HTR-8/SVneo (cell line): ENCODE results near the gene TMEM87B.
A peak's percentile ranks its signal among the peaks of the same experiment; 100 is the strongest.
"Not testable (repeated sequence)": the region's sequence is repeated elsewhere in the genome, so short reads cannot be mapped to it uniquely, and the experiment has no call there.

Source experiments
- DNase-seq: peaks from one replicate; pipeline ENCODE4 v3.0.0; 2011; ENCODE audit warnings: low spot score, mixed read lengths; ENCODE audit not compliant: insufficient read length
- FAIRE-seq: peaks from 2 replicates; lab custom pipeline; 2011; peaks lifted over from hg19 to GRCh38; lab: Jason Lieb, UNC

TMEM87B gene

GRCh38 chr2:112062894-112063293, 7.8 kb downstream of the TMEM87B start:
- FAIRE-seq (no peak), DNase-seq (no peak)

- FAIRE-seq (no peak), DNase-seq (no peak)
Observed at GRCh38 chr2:112065486-112065885, 10.4 kb downstream of the TMEM87B start.

- peak; percentile 31 for FAIRE-seq
Observed at GRCh38 chr2:112065966-112066365, 10.9 kb downstream of the TMEM87B start.

DNA sequence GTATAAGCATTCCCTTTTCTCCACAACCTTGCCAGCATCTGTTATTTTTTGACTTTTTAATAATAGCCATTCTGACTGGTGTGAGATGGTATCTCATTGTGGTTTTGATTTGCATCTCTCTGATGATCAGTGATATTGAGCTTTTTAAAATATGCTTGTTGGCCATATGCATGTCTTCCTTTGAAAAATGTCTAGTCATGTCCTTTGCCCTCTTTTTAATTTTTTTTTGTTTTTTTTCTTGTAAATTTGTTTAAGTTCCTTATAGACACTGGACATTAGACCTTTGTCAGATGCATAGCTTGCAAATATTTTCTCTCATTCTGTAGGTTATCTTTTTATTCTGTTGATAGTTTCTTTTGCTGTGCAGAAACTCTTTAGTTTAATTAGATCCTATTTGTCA, 14.7 kb downstream of the TMEM87B start:
- DNase-seq, FAIRE-seq: not testable (repeated sequence)

More at GRCh38 chr2:112065966-112066365, 10.9 kb downstream of the TMEM87B start:
- DNase-seq, result peak; percentile 21

- FAIRE-seq, result no peak
- no peak for DNase-seq
Observed at GRCh38 chr2:112073875-112074274, 18.8 kb downstream of the TMEM87B start.

DNA sequence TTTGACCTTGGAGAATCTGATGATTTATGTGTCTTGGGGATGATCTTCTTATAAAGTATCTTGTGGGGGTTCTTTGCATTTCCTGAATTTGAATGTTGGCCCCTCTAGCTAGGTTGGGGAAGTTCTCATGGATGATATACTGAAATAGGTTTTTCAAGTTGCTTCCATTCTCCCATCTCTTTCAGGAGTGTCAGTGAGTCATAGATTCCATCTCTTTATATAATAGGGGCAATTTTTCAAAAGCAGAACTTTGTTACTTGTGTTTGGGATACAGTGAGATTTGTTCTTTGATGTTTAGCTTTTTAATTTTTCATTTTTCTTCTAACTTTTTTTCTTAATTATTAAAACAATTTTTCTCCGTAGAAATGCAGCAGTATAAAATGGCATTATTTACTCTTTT, 19.4 kb downstream of the TMEM87B start:
- FAIRE-seq (no peak), DNase-seq (no peak)

GRCh38 chr2:112075490-112076260, 20.6 kb downstream of the TMEM87B start:
- FAIRE-seq (no peak), DNase-seq (no peak)

DNA sequence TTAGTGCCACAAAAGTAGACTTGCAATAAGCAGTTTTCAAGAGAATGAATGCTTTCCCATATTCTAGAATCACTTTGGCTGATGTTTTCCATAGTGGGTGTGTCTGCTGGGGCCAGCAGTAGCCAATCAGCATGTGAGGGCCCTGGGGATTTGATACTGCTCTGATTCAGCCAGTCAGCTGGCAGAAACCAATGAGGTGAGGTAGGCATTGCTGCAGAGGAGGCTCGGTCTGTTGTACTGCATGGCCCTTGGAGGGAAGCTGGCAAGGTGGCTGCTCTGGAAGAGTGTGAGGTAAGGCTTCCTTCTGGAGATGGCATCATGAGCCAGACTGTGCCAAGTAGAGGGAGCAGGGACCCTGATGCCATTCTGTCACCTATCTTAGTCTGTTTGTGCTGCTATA, 22.7 kb downstream of the TMEM87B start:
- FAIRE-seq, result no peak
- DNase-seq, result no peak

- DNase-seq, result no peak
- FAIRE-seq, result no peak
Observed at GRCh38 chr2:112081262-112081661, 26.2 kb downstream of the TMEM87B start.

GRCh38 chr2:112084689-112085374, 29.8 kb downstream of the TMEM87B start:
- DNase-seq, result no peak
- no peak for FAIRE-seq

DNA sequence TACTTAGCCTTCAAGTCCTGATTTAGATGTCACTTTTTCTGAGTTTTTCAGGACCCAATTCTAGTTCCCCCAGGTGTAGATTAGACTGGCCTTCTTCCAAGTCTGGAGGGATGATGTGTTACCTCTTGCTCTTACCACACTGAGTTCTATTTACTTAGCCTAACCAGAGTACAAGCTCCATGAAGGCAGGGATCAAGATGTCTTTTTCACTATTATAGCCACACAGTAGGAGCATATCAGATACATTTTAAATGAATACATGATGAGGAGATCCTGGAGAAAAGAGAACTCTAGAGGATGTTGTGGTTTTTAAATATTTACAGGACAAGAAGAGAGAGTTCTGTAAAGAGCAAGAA, 30.3 kb downstream of the TMEM87B start:
- FAIRE-seq, result no peak
- DNase-seq, result no peak

GRCh38 chr2:112085916-112086669, 31.0 kb downstream of the TMEM87B start:
- no peak for DNase-seq

GRCh38 chr2:112087346-112088020, 32.4 kb downstream of the TMEM87B start:
- DNase-seq (no peak), FAIRE-seq (no peak)

More at GRCh38 chr2:112085916-112086669, 31.0 kb downstream of the TMEM87B start:
- no peak for FAIRE-seq

- FAIRE-seq (no peak), DNase-seq (no peak)
Observed at GRCh38 chr2:112089375-112089774, 34.3 kb downstream of the TMEM87B start.

DNA sequence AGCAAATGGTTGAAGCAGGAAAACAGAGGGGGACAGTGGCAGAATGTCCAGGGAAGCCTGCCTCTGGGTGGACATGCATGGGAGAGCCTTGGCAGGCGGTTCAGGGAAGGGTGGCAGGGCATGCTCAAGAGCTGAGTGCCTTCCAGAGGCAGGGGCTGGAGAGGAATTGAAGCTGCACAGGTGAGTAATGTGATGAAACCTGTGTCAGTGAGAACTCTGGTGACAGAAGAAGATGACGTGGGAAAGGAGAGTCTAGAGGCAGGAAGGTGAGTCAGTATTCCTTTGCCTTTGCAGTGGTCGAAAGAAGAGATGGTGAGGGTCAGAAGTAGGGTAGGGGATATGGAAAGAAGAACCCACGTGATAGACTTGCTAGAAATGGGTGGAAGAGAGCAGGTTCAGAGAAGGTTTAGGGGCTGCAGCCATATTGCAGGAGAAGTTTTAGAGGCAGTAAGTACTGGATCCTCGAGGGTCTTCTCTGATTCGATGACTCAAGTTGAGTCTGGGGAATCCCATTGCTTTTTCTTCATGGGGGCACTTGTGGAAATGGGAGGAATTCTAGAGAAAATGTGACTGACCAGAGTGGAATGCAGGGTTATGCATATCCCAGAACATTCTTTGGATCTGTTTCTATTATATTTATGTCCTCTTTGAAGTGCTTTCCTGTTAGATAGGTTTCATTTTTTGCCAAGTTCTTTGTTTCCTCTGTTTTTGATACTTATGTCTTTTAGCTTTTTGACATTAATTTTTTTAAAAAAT, 37.4 kb downstream of the TMEM87B start:
- DNase-seq (peak; percentile 46), FAIRE-seq (no peak)

- FAIRE-seq (no peak), DNase-seq (no peak)
Observed at GRCh38 chr2:112093216-112093615, 38.1 kb downstream of the TMEM87B start.

GRCh38 chr2:112095681-112096080, 40.6 kb downstream of the TMEM87B start:
- FAIRE-seq (no peak), DNase-seq (no peak)

GRCh38 chr2:112096098-112096497, 41.0 kb downstream of the TMEM87B start:
- DNase-seq (no peak), FAIRE-seq (no peak)

DNA sequence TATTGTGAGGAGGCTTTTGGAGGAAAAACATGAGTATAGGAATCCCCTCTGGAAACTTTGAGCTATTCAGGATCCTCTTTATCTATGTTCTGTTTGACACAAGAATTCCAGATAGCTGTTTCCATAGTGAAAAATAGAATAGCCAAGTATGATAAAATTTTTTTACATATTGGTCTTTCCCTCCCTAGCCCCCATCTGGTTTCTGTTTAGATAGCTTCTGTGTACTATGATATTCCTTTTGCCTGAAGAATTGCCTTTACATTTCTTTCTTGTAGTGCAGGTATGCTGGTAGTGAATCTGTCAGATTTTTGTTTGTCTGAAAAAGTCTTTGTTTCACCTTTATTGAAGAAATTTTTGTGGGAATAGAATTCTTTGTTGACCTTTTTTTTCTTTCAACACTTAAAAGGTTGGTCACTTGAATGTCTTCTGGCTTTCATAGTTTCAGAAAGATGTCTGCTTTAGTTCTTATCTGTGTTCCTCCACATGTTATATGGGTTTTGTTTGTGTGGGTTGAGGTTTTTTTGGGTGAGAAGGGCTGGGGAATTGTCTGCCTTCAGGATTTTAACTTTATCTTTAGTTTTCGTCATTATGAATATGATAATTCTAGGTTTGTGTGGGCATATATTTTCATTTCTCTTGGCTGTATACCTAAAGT, 53.2 kb downstream of the TMEM87B start:
- FAIRE-seq, result no peak
- no peak for DNase-seq
